HG03457 (cell line): ENCODE data around the gene ATP10B.
"Not testable (repeated sequence)": the region's sequence is repeated elsewhere in the genome, so short reads cannot be mapped to it uniquely, and the experiment has no call there.

ENCODE experiments used
- ATAC-seq: cut with Tn5 transposase; IDR thresholded peaks from one replicate; pipeline ENCODE4 v1.9.1; 2021; ENCODE audit warnings: moderate number of reproducible peaks; ENCODE audit not compliant: unreplicated experiment

Gene ATP10B

GRCh38 chr5:160769301-160769700 lies 82.7 kb downstream of the ATP10B start:
- ATAC-seq: no peak

GRCh38 chr5:160767062-160767461 lies 84.9 kb downstream of the ATP10B start:
- no peak for ATAC-seq

GRCh38 chr5:160760008-160760407 lies 92.0 kb downstream of the ATP10B start:
- no peak for ATAC-seq

GRCh38 chr5:160757194-160757593 lies 94.8 kb downstream of the ATP10B start:
- ATAC-seq: no peak

GRCh38 chr5:160750938-160751657 lies 100.9 kb downstream of the ATP10B start:
- ATAC-seq: no peak

- ATAC-seq: no peak
Measured at GRCh38 chr5:160749682-160750081, 102.3 kb downstream of the ATP10B start.

GRCh38 chr5:160749026-160749425 lies 103.0 kb downstream of the ATP10B start:
- no peak for ATAC-seq

- ATAC-seq: no peak
Measured at GRCh38 chr5:160747987-160748386, 104.0 kb downstream of the ATP10B start.

- ATAC-seq: no peak
Measured at GRCh38 chr5:160747559-160747958, 104.5 kb downstream of the ATP10B start.

GRCh38 chr5:160744268-160745101 lies 107.5 kb downstream of the ATP10B start:
- no peak for ATAC-seq

- ATAC-seq: peak; percentile 67
Measured at GRCh38 chr5:160743027-160743426, 109.0 kb downstream of the ATP10B start.

- ATAC-seq: no peak
Measured at GRCh38 chr5:160742446-160742845, 109.6 kb downstream of the ATP10B start.

- no peak for ATAC-seq
Measured at GRCh38 chr5:160727296-160727997, 124.6 kb downstream of the ATP10B start.

GRCh38 chr5:160726721-160727120 lies 125.3 kb downstream of the ATP10B start:
- no peak for ATAC-seq

- ATAC-seq: no peak
Measured at GRCh38 chr5:160720822-160721221, 131.2 kb downstream of the ATP10B start.

GRCh38 chr5:160715508-160715907 lies 136.5 kb downstream of the ATP10B start:
- not testable (repeated sequence) for ATAC-seq

- no peak for ATAC-seq
Measured at GRCh38 chr5:160703547-160704189, 148.3 kb downstream of the ATP10B start.

GRCh38 chr5:160702934-160703333 lies 149.1 kb downstream of the ATP10B start:
- ATAC-seq: peak; percentile 84

GRCh38 chr5:160702311-160702803 lies 149.7 kb downstream of the ATP10B start:
- ATAC-seq: no peak

- no peak for ATAC-seq
Measured at GRCh38 chr5:160701403-160701802, 150.6 kb downstream of the ATP10B start.

- no peak for ATAC-seq
Measured at GRCh38 chr5:160699301-160699700, 152.7 kb downstream of the ATP10B start.
